Upper lobe of left lung (tissue), 6 donors: Measurements from ENCODE around the gene PLCB4. TPM values are rescaled to one million over a fixed set of nuclear protein-coding genes. Genes with fewer than 3 reads are reported as not detected.

ENCODE experiments used
- ATAC-seq, 2 donors: fragments of 200-7000 bp; cut with Tn5 transposase; one replicate each; pipeline ENCODE4 v1.9.1; 2022; ENCODE audit warnings: mild to moderate bottlenecking in 2 of 2, moderate library complexity in 2 of 2; ENCODE audit not compliant: low FRiP score in 2 of 2
- DNase-seq, 2 donors: peaks; one replicate each; pipeline ENCODE4 v3.0.0-alpha.2; 2019 to 2020
- H3K27ac ChIP-seq, 4 donors: fragments of 200-600 bp; sonication (generic); one replicate each; pipeline ENCODE4 v1.5.1; 2016 to 2019
- H3K27me3 ChIP-seq, 4 donors: fragments of 200-600 bp; sonication (generic); one replicate each; pipeline ENCODE4 v1.5.1; 2017 to 2019
- H3K36me3 ChIP-seq, 4 donors: fragments of 200-600 bp; sonication (generic); one replicate each; pipeline ENCODE4 v1.5.1; 2016 to 2019
- H3K4me1 ChIP-seq, 4 donors: fragments of 200-600 bp; sonication (generic); one replicate each; pipeline ENCODE4 v1.5.1; 2018 to 2019
- H3K4me3 ChIP-seq, 4 donors: fragments of 200-600 bp; sonication (generic); one replicate each; pipeline ENCODE4 v1.5.1; 2017 to 2019; ENCODE audit warnings: mild to moderate bottlenecking in 2 of 4, moderate library complexity in 1 of 4
- H3K9me3 ChIP-seq, 4 donors: fragments of 200-600 bp; sonication (generic); one replicate each; pipeline ENCODE4 v1.5.1; 2018 to 2019
- EP300 ChIP-seq, 4 donors: sonication (generic); formaldehyde crosslinking; IDR thresholded peaks; one replicate each; pipeline ENCODE4 v1.5.1; 2017; ENCODE audit warnings: antibody characterized with exemption in 4 of 4, control low read depth in 2 of 4
- POLR2A ChIP-seq, 4 donors: fragments of 450-650 bp; IDR thresholded peaks; one replicate each; pipeline ENCODE4 v1.5.1; 2016 to 2017; ENCODE audit warnings: antibody characterized with exemption in 4 of 4, mild to moderate bottlenecking in 2 of 4
- POLR2AphosphoS5 ChIP-seq, 2 donors: sonication (generic); formaldehyde crosslinking; IDR thresholded peaks; one replicate each; pipeline ENCODE4 v1.5.1; 2017; ENCODE audit warnings: antibody characterized with exemption in 2 of 2
- WGBS, 2 donors: methylation state at CpG; one replicate each; pipeline ENCODE4 v1.1.5; 2017 to 2018; 5-methylcytosine and 5-hydroxymethylcytosine counted together
- total RNA-seq, 6 donors: library from RNA; depleted of rRNA in 4 of 6; stranded (reverse); fragments of >200 nt in 4 of 6; gene quantifications; one replicate each; pipeline versions ENCODE4 v1.1.0 to v1.2.1, GENCODE V29; 2016 to 2021
- TF ChIP-seq, protein P1 (sequence below), 6 experiments: fragments of 450-650 bp in 4 of 6; fragments of 200-600 bp in 2 of 6; sonication (generic) in 2 of 6; IDR thresholded peaks; one replicate each; pipeline ENCODE4 v1.5.1; 2016 to 2019; ENCODE audit warnings: antibody characterized with exemption in 6 of 6
- donor health status: DM: no; HTN: no; CAD: no; lungs with moderate emphysema.
- donor health status: DM: no; HTN: yes; CAD: no; lungs with severe emphysema.

PLCB4 gene
- total RNA-seq, 6 donors from 2014 or later = 5.7 to 15.2 (median 8.2) TPM

DNA sequence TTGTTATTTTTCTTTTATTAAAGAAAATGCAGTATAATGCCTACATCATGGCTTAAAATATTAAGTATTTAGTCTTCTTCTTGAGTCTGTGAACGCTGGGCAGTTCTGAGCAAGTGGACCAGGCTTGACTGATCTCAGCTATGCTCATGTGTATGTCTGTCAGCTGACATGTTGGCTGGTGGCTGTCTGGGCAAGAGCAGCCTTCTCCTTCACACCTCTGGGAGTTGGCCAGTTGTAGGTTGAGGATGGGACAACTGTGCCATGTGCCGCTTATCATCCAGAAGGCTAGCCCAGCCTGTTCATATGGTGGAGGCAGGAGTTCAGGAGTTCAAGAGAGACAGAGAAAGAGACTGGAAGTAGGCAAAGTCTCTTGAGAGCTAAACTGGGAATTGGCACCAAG is 175.9 kb downstream of the PLCB4 start:
- Histone ChIP-seq H3K4me3 (no peak overlapping the region), H3K27me3 (no peaks in the 10 kb centered on the region), H3K4me1 (peaks cover 0 to 6% (median 0%) of the 10 kb centered on the region in 4 donors), H3K36me3 (no peaks in the 10 kb centered on the region), H3K27ac (no peak overlapping the region), H3K9me3 (no peaks in the 10 kb centered on the region)
- DNase-seq = no peak
- no peak for ATAC-seq
- no peak for TF ChIP-seq POLR2A (IDR thresholded peaks at IDR 0.05)
- TF ChIP-seq, protein P1, sequence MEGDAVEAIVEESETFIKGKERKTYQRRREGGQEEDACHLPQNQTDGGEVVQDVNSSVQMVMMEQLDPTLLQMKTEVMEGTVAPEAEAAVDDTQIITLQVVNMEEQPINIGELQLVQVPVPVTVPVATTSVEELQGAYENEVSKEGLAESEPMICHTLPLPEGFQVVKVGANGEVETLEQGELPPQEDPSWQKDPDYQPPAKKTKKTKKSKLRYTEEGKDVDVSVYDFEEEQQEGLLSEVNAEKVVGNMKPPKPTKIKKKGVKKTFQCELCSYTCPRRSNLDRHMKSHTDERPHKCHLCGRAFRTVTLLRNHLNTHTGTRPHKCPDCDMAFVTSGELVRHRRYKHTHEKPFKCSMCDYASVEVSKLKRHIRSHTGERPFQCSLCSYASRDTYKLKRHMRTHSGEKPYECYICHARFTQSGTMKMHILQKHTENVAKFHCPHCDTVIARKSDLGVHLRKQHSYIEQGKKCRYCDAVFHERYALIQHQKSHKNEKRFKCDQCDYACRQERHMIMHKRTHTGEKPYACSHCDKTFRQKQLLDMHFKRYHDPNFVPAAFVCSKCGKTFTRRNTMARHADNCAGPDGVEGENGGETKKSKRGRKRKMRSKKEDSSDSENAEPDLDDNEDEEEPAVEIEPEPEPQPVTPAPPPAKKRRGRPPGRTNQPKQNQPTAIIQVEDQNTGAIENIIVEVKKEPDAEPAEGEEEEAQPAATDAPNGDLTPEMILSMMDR (IDR thresholded peaks at IDR 0.05) = no peak
- no peak for TF ChIP-seq EP300 (IDR thresholded peaks at IDR 0.05)
- TF ChIP-seq POLR2AphosphoS5 (IDR thresholded peaks at IDR 0.05) = no peak
- 94 to 97% methylated on average over 2 of the region's 2 CpGs for WGBS, 2 donors

DNA sequence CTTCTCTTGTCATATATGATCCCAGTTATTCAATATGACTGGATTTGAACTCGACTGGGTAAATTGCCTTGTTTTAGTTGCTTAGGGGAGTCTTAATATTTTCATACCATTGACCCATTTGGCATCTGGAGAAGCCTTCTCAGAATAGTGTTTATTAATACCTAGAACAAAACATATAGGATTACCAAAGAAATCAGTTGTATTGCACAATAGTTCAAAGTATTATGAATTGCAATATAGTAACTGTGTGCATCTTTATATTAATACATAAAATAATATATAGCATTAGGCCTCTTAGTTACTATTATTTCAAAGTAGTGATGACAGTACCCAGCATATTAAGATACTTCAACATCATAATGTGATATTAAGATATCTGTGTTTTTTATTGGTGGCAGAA is 177.8 kb downstream of the PLCB4 start:
- TF ChIP-seq EP300 (IDR thresholded peaks at IDR 0.05) (no peak), POLR2A (IDR thresholded peaks at IDR 0.05) (no peak)
- WGBS, 2 donors = 85 to 90% methylated on average over 1 of the region's 1 CpG
- no peaks in the 10 kb centered on the region for H3K9me3 ChIP-seq
- ATAC-seq (no peak), DNase-seq (no peak)
- H3K36me3 ChIP-seq = no peaks in the 10 kb centered on the region
- no peaks in the 10 kb centered on the region for H3K4me1 ChIP-seq
- no peaks in the 10 kb centered on the region for H3K27me3 ChIP-seq
- no peak overlapping the region for H3K27ac ChIP-seq
- H3K4me3 ChIP-seq = no peak overlapping the region

DNA sequence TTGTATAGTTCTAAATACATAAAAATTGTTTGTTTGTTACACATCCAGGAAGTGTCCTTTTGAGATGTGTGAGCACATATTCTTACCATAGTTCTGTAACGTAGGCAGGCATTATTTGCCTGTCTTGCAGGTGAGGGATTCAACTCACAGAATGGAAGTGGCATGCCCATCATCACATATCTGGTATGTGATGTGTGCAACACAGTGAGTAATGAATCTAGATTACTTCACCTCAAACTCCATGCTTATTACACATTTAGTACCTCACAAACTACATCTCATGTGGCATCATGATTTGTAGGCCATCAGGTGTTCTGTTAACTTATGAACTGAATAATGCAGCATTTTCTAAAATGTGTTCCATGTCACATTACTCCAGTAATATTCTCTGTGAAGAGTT is 181.6 kb downstream of the PLCB4 start:
- H3K27me3 ChIP-seq = no peaks in the 10 kb centered on the region
- TF ChIP-seq POLR2A (IDR thresholded peaks at IDR 0.05) (no peak), POLR2AphosphoS5 (IDR thresholded peaks at IDR 0.05) (no peak), EP300 (IDR thresholded peaks at IDR 0.05) (no peak)
- TF ChIP-seq, protein P1 (IDR thresholded peaks at IDR 0.05) = no peak
- no peak overlapping the region for H3K27ac ChIP-seq
- DNase-seq = no peak
- no peaks in the 10 kb centered on the region for H3K36me3 ChIP-seq
- WGBS, 2 donors = 88 to 89% methylated on average over 1 of the region's 1 CpG
- no peaks in the 10 kb centered on the region for H3K4me1 ChIP-seq
- H3K4me3 ChIP-seq = no peak overlapping the region
- no peak for ATAC-seq
- no peaks in the 10 kb centered on the region for H3K9me3 ChIP-seq

DNA sequence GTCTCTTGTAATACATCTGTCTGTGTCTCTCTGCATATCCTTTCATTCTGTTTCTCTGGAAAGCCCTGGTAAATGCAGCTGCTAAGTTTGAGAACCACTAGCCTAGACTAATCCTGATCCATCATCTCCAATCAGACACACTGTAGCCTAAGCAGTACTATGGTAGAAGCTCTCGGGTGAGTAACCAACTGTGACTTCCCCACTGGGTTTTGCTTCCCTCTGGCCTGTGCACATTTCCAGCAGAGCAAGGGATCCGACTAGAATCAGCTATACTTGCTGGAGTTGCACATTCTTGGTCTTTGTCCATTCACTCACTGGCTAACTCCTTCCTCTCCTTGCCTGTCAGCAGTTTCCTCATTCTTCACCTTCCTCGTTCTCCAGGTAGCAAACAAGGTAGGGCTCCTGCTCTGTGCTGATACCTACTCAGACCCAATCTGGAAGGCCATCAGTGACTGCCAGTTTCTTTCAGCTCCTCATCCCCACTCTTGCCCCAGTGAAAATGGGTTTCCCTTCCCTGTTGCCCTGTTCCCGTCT is 184.2 kb downstream of the PLCB4 start:
- ATAC-seq (peak in 1 of 2 donors; percentile 29), DNase-seq (no peak)
- H3K4me1 ChIP-seq = no peaks in the 10 kb centered on the region
- 55 to 80% methylated on average over 4 of the region's 4 CpGs for WGBS, 2 donors
- no peaks in the 10 kb centered on the region for H3K36me3 ChIP-seq
- TF ChIP-seq POLR2AphosphoS5 (IDR thresholded peaks at IDR 0.05) (no peak), POLR2A (IDR thresholded peaks at IDR 0.05) (no peak)
- TF ChIP-seq, protein P1 (IDR thresholded peaks at IDR 0.05) = no peak
- H3K27me3 ChIP-seq = no peaks in the 10 kb centered on the region
- H3K9me3 ChIP-seq = no peaks in the 10 kb centered on the region
- no peak overlapping the region for H3K27ac ChIP-seq
- H3K4me3 ChIP-seq = no peak overlapping the region

DNA sequence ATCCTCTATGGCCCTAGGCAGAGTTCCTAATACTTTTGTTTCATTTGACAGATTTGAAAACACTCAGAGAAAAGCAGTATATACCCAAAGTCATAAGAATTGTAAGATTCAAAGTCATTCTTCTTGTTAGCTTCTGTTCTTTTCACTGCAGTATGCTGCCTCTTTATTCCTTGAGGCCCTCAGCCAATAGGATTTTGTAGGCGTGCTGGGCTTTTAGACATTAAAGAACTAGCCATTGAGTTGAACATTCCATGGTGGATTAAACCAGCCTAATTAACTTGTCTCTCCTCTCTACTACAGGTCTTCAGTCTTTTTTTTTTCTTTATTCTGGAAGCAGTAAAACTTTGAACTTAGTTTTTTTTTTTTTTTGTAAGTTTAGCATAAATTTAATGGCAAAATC is 186.3 kb downstream of the PLCB4 start:
- DNase-seq (no peak), ATAC-seq (no peak)
- Histone ChIP-seq H3K27me3 (no peaks in the 10 kb centered on the region), H3K4me1 (peaks cover 0 to 11% (median 2%) of the 10 kb centered on the region in 4 donors), H3K9me3 (no peaks in the 10 kb centered on the region), H3K36me3 (no peaks in the 10 kb centered on the region), H3K27ac (no peak overlapping the region), H3K4me3 (no peak overlapping the region)
- TF ChIP-seq POLR2AphosphoS5 (IDR thresholded peaks at IDR 0.05) = no peak
- TF ChIP-seq EP300 (IDR thresholded peaks at IDR 0.05) = no peak
- TF ChIP-seq, protein P1 (IDR thresholded peaks at IDR 0.05) = no peak
- no peak for TF ChIP-seq POLR2A (IDR thresholded peaks at IDR 0.05)
- WGBS, 2 donors = 97 to 100% methylated on average over 1 of the region's 1 CpG
